CD4-positive, alpha-beta T cell treated with Interleukin-1 beta for 1 hour (primary cell): ENCODE data around the gene TBC1D5.
"Not testable (repeated sequence)": the region's sequence is repeated elsewhere in the genome, so short reads cannot be mapped to it uniquely, and the experiment has no call there.

ENCODE experiments used
- DNase-seq, 2 donors: peaks; one replicate each; pipeline ENCODE4 v3.0.0-alpha.2; 2020 to 2022

Gene TBC1D5

DNA sequence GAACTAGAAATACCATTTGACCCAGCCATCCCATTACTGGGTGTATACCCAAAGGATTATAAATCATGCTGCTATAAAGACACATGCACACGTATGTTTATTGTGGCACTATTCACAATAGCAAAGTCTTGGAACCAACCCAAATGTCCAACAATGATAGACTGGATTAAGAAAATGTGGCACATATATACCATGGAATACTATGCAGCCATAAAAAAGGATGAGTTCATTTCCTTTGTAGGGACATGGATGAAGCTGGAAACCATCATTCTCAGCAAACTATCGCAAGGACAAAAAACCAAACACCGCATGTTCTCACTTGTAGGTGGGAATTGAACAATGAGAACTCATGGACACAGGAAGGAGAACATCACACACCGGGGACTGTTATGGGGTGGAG, 210.0 kb downstream of the TBC1D5 start:
- not testable (repeated sequence) for DNase-seq

DNA sequence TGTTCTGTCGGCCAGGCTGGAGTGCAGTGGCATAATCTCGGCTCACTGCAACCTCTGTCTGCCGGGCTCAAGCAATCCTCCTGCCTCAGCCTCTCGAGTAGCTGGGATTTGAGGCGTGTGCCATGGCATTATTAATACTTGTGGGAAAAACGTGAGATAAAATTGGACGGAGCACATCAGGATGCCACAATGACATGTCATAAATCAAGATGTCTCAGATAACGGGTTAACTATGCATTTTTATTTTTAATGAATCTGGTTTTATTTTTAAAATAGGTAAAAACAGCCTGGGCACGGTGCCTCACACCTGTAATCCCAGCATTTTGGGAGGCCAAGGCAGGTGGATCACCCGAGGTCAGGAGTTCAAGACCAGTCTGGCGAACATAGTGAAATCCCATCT, 212.8 kb downstream of the TBC1D5 start:
- DNase-seq, result no peak

- DNase-seq, result no peak
These were observed 224.0 kb downstream of the TBC1D5 start for GRCh38 chr3:17518189-17519059.

GRCh38 chr3:17515445-17516234, 226.8 kb downstream of the TBC1D5 start:
- no peak for DNase-seq

DNA sequence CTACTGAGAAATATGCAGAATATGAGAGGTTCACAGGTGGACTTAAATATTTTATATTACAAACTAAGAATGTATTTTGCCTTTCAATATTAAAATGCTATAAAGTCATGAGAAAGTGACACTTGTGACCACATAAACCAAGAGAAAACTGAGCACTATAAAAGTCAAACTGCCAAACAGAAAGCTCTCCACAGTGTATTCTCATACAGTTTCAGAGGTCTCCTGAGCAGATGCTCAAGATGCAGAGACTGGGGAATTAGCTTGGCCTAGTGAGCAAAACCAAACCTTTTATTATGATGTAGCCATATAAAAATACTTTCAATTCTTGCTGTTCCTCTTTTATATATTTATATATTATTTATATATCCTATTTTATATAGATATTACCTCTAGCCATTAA, 227.8 kb downstream of the TBC1D5 start:
- no peak for DNase-seq

DNA sequence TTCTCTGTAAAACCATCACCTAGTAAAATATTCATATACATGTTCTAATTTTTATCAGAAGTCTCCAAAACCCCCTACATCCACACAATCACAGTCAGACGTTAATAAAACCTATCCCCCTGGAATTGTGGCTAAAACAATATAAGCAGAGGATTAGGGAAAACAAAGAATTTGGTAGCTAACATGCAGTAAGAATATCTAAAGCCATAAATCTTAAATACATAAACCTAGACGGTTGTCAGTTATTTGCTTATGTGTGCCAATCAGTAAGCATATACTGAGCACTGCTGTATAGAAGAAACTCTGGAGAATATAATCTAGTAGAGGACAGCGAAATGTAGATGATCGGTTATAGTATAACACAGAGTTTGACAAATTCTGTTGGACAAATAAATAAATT, 232.2 kb downstream of the TBC1D5 start:
- no peak for DNase-seq

- no peak for DNase-seq
These were observed 234.2 kb downstream of the TBC1D5 start for GRCh38 chr3:17508180-17508752.

DNA sequence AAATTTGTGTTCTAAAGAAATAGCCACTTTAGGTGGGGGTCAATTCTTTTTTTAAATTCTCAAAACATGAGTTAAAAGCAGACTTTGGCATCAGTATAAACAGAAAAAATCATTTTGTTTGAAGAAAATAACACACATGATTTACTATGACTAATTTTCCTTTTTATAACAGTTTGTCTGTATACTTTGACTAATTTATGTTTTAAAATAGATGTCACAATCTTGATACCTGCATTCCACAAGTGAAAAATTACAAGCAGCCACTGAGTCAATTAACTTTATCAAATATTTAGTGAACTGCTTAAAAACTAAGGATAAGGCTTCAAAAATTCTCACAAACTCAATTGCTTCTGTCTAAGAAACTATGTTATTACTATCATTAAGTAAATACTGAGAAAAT, 235.0 kb downstream of the TBC1D5 start:
- DNase-seq, result no peak

- no peak for DNase-seq
These were observed 236.6 kb downstream of the TBC1D5 start for GRCh38 chr3:17505856-17506255.

GRCh38 chr3:17501745-17502144, 240.7 kb downstream of the TBC1D5 start:
- no peak for DNase-seq

- no peak for DNase-seq
These were observed 241.8 kb downstream of the TBC1D5 start for GRCh38 chr3:17500618-17501017.

- DNase-seq, result no peak
These were observed 248.2 kb downstream of the TBC1D5 start for GRCh38 chr3:17494117-17494809.

- no peak for DNase-seq
These were observed 250.8 kb downstream of the TBC1D5 start for GRCh38 chr3:17491601-17492000.

- not testable (repeated sequence) for DNase-seq
These were observed 251.2 kb downstream of the TBC1D5 start for GRCh38 chr3:17491190-17491589.

DNA sequence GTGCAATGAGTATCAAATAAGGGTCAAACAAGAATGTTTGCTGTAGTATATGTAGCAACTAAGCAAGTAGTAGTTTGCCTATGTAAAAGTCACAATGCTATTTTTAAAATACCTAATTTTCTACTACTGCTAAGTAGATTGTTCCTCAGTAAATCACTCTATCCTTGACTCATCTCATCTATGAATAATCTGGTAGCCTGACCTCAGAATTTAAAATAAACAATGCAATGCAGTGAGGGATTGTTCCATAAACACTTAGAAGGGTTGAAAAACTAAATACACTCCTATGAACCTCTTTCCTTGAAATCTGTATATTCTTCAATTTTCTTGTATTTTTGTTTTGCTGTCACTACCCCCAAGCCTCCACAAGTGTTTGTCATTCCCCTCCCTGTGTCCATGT, 253.3 kb downstream of the TBC1D5 start:
- DNase-seq, result no peak

DNA sequence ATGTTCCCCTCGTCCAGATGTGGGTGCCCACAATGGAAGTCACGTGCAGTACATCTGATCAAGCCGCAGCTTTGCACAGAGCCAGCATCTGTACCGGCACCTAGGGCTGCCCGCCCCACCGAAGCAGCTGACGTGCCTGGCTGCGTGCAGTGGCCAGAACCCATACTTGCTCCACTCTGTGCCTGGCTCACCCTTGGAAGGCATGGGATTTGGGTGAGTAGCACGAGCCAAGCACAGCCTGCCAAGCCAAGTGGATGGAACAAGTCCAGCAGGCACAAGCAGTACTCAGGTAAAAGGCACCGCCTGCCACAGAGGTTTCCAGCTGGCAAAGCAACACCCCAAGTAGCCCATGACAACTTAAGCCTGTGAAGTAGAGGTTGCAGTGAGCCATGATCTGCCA, 261.3 kb downstream of the TBC1D5 start:
- no peak for DNase-seq

DNA sequence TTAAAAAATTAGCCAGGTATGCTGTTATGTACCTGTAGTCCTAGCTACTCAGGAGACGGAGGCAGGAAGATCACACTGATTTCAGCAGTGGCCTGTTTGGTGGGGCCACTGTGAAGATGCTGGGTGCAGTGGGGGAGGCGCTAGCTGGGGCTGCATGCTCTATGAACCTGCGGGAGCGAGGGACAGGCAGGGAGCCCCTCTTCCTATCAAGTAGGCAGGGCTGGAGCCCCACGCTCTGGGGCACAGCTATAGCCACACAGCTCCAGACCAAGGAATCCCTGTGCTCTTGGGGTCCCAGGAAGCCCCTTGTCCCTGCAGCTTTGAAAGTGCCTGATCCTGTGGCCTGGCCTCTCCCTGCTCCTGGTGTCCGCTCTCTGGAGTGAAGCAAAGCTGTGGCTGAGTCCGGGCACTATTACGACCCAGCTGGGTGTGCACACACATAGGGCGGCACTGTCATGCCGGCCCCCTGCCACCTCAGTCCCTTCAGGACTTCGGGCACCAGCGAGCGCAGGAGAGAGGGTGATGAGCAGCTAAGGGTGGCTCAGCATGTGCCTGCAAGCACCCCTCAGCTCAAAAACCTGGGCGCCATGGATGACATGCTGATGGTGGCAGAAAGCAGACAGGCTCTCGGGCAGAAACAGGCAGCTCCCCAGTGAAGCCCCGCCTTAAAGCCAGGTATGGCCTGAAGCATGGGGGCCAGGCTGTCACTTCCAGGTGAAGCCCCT, 262.6 kb downstream of the TBC1D5 start:
- no peak for DNase-seq

DNA sequence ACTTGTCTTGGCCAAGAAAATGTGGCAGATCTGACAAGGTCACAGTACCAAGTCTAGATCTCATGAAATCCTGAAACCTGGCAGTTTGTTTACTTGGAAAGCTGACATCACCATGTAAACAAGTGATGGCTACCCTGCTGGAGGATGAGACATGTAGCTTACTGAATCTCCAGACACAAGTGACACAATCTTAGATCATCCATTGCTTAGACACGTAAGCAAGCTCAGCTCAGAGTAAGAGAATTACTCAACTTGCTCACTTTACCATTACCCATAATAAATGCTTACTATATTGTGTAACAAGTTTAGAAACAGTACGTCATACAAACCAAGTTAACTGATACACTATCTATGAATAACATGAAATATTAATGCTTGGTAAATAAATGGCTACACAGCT, 263.8 kb downstream of the TBC1D5 start:
- no peak for DNase-seq

DNA sequence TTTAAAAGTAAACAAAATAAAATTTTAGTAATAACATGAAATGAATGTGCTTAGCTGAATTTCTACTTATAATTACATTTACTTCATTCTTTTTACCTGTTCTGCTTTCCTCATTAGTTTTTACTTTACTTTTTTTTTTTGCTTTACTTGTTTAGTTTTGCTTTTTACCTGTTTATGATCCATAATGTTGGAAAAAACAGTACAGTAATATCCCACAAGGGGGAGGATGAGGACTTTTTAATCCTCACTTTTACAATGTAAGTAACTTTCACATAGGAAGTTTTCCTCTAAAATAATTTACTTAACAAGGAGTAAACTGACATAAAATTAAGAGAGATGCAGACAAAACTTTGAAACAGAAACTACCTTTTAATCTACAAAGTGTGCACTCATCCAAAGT, 268.7 kb downstream of the TBC1D5 start:
- DNase-seq, result no peak

DNA sequence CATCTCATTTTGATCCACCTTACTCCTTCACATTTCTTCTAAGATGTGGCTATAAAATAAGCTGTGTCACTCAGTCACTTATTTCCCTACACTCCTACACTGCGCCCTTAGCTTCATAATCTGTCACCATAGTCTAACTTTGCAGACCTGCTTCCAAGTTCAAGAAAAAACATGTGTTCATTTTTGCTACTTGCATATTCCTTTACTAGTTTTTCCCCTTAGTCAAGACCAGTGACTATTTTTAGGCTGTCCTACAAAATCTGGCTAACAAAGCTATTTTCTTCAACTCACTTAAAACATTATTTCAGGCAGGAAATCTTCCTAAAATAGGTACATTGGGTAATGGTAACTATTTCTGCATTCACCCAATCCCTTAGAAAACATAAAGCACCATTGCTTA, 272.5 kb downstream of the TBC1D5 start:
- no peak for DNase-seq

DNA sequence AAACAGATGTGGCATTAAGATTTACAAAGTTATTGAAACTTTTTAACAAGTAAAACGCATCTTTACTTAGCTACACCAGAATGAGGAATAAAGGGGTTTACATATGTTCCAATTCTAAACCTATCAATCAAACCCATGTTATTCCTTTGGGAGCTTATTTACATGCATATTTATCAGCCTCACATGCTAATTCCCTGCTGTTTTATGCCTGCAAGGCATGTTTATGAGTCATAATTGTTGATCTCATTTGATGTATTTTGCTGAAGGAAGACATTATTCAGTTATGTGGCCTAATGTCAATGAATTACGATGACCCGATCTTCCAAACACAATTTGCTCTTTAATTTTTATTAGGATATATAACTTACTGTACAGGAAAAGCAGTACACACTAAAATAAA, 272.9 kb downstream of the TBC1D5 start:
- DNase-seq, result no peak

- no peak for DNase-seq
These were observed 276.4 kb downstream of the TBC1D5 start for GRCh38 chr3:17466028-17466427.
